Activated T-helper 1 cell treated with Interleukin-2 at 50 U/mL for 16 hours (primary cell): ENCODE results near the gene ATP5PF.
"Not testable (repeated sequence)": the region's sequence is repeated elsewhere in the genome, so short reads cannot be mapped to it uniquely, and the experiment has no call there.

Source experiments
- DNase-seq: peaks from one replicate; pipeline ENCODE4 v3.0.0-alpha.2; 2020; ENCODE audit warnings: low read depth

Gene ATP5PF

GRCh38 chr21:25734904-25735645 lies at the start of gene ATP5PF, which contains the start of gene GABPA:
Gene ATP5PF, minus strand, starts transcription at chr21:25734904. Its CDS starts 5,110 bp downstream, at chr21:25729794.
Gene GABPA, plus strand, starts transcription at chr21:25734972. Its CDS starts 6,627 bp downstream, at chr21:25741599.
- peak; percentile 96 for DNase-seq

- not testable (repeated sequence) for DNase-seq
Observed at GRCh38 chr21:25778126-25778875, 43.6 kb upstream of the ATP5PF start.

GRCh38 chr21:25776440-25776839 lies 41.7 kb upstream of the ATP5PF start:
- DNase-seq = no peak

- no peak for DNase-seq
Observed at GRCh38 chr21:25772686-25773085, 38.0 kb upstream of the ATP5PF start.

GRCh38 chr21:25767921-25768320 lies 33.2 kb upstream of the ATP5PF start:
- DNase-seq = no peak

- no peak for DNase-seq
Observed at GRCh38 chr21:25764065-25764464, 29.4 kb upstream of the ATP5PF start.

GRCh38 chr21:25760677-25761076 lies 26.0 kb upstream of the ATP5PF start:
- DNase-seq = no peak

- no peak for DNase-seq
Observed at GRCh38 chr21:25760061-25760460, 25.4 kb upstream of the ATP5PF start.

GRCh38 chr21:25759573-25759972 lies 24.9 kb upstream of the ATP5PF start:
- DNase-seq = no peak

- DNase-seq = no peak
Observed at GRCh38 chr21:25757531-25757930, 22.8 kb upstream of the ATP5PF start.

- no peak for DNase-seq
Observed at GRCh38 chr21:25756190-25756932, 21.7 kb upstream of the ATP5PF start.

GRCh38 chr21:25752416-25752815 lies 17.7 kb upstream of the ATP5PF start:
- no peak for DNase-seq

- no peak for DNase-seq
Observed at GRCh38 chr21:25750085-25750484, 15.4 kb upstream of the ATP5PF start.

GRCh38 chr21:25744854-25745253 lies 10.2 kb upstream of the ATP5PF start:
- DNase-seq = no peak

- DNase-seq = no peak
Observed at GRCh38 chr21:25742900-25743299, 8.2 kb upstream of the ATP5PF start.

- DNase-seq = no peak
Observed at GRCh38 chr21:25737421-25737820, 2.7 kb upstream of the ATP5PF start.

- no peak for DNase-seq
Observed at GRCh38 chr21:25735646-25736597, 1.2 kb upstream of the ATP5PF start.

GRCh38 chr21:25734654-25734903 lies 125 bp downstream of the ATP5PF start:
- DNase-seq = no peak

- no peak for DNase-seq
Observed at GRCh38 chr21:25733859-25734653, 648 bp downstream of the ATP5PF start.

GRCh38 chr21:25732091-25732760 lies 2.5 kb downstream of the ATP5PF start:
- DNase-seq = no peak
